CD14-positive monocyte (primary cell): ENCODE data around the gene ATP10D. TPM values are rescaled to one million over a fixed set of nuclear protein-coding genes. Genes with fewer than 3 reads are reported as not detected.
"Not testable (repeated sequence)": the region's sequence is repeated elsewhere in the genome, so short reads cannot be mapped to it uniquely, and the experiment has no call there.

Experiments
- DNase-seq, 3 donors: peaks; one replicate each; pipeline ENCODE4 v3.0.0-alpha.2; 2011 to 2022
- H2AFZ ChIP-seq: 2 replicates; pipeline ENCODE4 v1.6.0; 2012; ENCODE audit warnings: mild to moderate bottlenecking, low read depth, low read length, inconsistent platforms; ENCODE audit not compliant: insufficient read depth, poor library complexity, severe bottlenecking
- H3K27ac ChIP-seq, 2 donors: 1 replicate in 1 of 2; 2 replicates in 1 of 2; pipeline ENCODE4 v1.5.1; 2012 to 2013; ENCODE audit warnings: low read length in 2 of 2, control low read depth in 1 of 2, inconsistent platforms in 1 of 2, low read depth in 1 of 2, mild to moderate bottlenecking in 1 of 2
- H3K27me3 ChIP-seq, 2 donors: one replicate each; pipeline versions ENCODE4 v1.6.0 to v1.6.1; 2011 to 2013; ENCODE audit warnings: low read length in 2 of 2; ENCODE audit not compliant: control insufficient read depth in 2 of 2, insufficient read depth in 2 of 2
- H3K36me3 ChIP-seq, 2 donors: replicated peaks in 1 of 2; 1 replicate in 1 of 2; 2 replicates in 1 of 2; pipeline versions ENCODE4 v1.5.1 to v1.6.1; 2012 to 2013; ENCODE audit warnings: low read length in 2 of 2, control low read depth in 1 of 2, inconsistent platforms in 1 of 2, mild to moderate bottlenecking in 1 of 2; ENCODE audit not compliant: insufficient read depth in 2 of 2, control insufficient read depth in 1 of 2
- H3K4me1 ChIP-seq, 2 donors: 1 replicate in 1 of 2; 2 replicates in 1 of 2; pipeline versions ENCODE4 v1.5.1 to v1.6.1; 2012 to 2013; ENCODE audit warnings: low read length in 2 of 2, control low read depth in 1 of 2, inconsistent platforms in 1 of 2, mild to moderate bottlenecking in 1 of 2, moderate library complexity in 1 of 2; ENCODE audit not compliant: insufficient read depth in 2 of 2, control insufficient read depth in 1 of 2
- H3K4me2 ChIP-seq: replicated peaks from 2 replicates; pipeline ENCODE3; 2012; ENCODE audit warnings: low read length, moderate library complexity, mild to moderate bottlenecking; ENCODE audit not compliant: poor library complexity, severe bottlenecking; ENCODE audit errors: extremely low read depth
- H3K4me3 ChIP-seq, 3 experiments: fragments of 200-600 bp in 1 of 3; sonication (generic) in 1 of 3; replicated peaks in 1 of 3; 1 replicate in 2 of 3; 2 replicates in 1 of 3; pipeline ENCODE4 v1.5.1; 2011 to 2013; ENCODE audit warnings: low read length in 3 of 3, mild to moderate bottlenecking in 3 of 3, control low read depth in 2 of 3, low read depth in 2 of 3, inconsistent platforms in 1 of 3, moderate library complexity in 1 of 3
- H3K79me2 ChIP-seq: 2 replicates; pipeline ENCODE4 v1.6.0; 2012; ENCODE audit warnings: mild to moderate bottlenecking, control low read depth, inconsistent platforms, low read length, moderate library complexity; ENCODE audit not compliant: insufficient read depth
- H3K9ac ChIP-seq: 2 replicates; pipeline ENCODE4 v1.6.0; 2017; ENCODE audit warnings: low read length, mild to moderate bottlenecking; ENCODE audit not compliant: insufficient read depth, poor library complexity, severe bottlenecking
- H3K9me3 ChIP-seq, 2 donors: replicated peaks in 1 of 2; 1 replicate in 1 of 2; 2 replicates in 1 of 2; pipeline versions ENCODE4 v1.5.1 to v1.6.1; 2012 to 2013; ENCODE audit warnings: low read length in 2 of 2, control low read depth in 1 of 2; ENCODE audit not compliant: control insufficient read depth in 1 of 2, insufficient read depth in 1 of 2
- H4K20me1 ChIP-seq: 2 replicates; pipeline ENCODE4 v1.6.0; 2012; ENCODE audit warnings: mild to moderate bottlenecking, low read length, control low read depth, moderate library complexity; ENCODE audit not compliant: insufficient read depth
- H3K27ac Mint-ChIP-seq, 7 donors: one replicate each; pipeline ENCODE4 v1.8.0; 2020; ENCODE audit warnings: mild to moderate bottlenecking in 7 of 7, mixed read lengths in 7 of 7, moderate library complexity in 6 of 7, inconsistent platforms in 2 of 7
- H3K27me3 Mint-ChIP-seq, 3 donors: one replicate each; pipeline ENCODE4 v1.8.0; 2021 to 2022; ENCODE audit warnings: low read depth in 3 of 3, mild to moderate bottlenecking in 3 of 3, mixed read lengths in 3 of 3, moderate library complexity in 3 of 3, inconsistent platforms in 1 of 3
- H3K36me3 Mint-ChIP-seq, 2 donors: one replicate each; pipeline ENCODE4 v1.8.0; 2020; ENCODE audit warnings: mixed read lengths in 2 of 2, inconsistent platforms in 1 of 2, mild to moderate bottlenecking in 1 of 2
- H3K4me1 Mint-ChIP-seq: one replicate; pipeline ENCODE4 v1.8.0; 2020; ENCODE audit warnings: mild to moderate bottlenecking, mixed read lengths
- H3K4me3 Mint-ChIP-seq, 2 donors: one replicate each; pipeline ENCODE4 v1.8.0; 2020; ENCODE audit warnings: mild to moderate bottlenecking in 2 of 2, mixed read lengths in 2 of 2, moderate library complexity in 1 of 2
- H3K9me3 Mint-ChIP-seq, 7 donors: one replicate each; pipeline ENCODE4 v1.8.0; 2020 to 2022; ENCODE audit warnings: mixed read lengths in 7 of 7, mild to moderate bottlenecking in 6 of 7, moderate library complexity in 6 of 7, inconsistent platforms in 2 of 7
- CTCF ChIP-seq: fragments of 200-600 bp; IDR thresholded peaks from one replicate; pipeline ENCODE4 v1.8.0; 2022; ENCODE audit warnings: antibody characterized with exemption, mild to moderate bottlenecking
- WGBS: methylation state at CpG from one replicate; pipeline ENCODE4 v1.1.5; 2013; ENCODE audit warnings: missing lambda C conversion rate; ENCODE audit not compliant: insufficient coverage; 5-methylcytosine and 5-hydroxymethylcytosine counted together
- intact Hi-C, 2 donors: fragments of 100-400 bp; cut with micrococcal nuclease; formaldehyde crosslinking; loops; one replicate each; pipeline versions ENCODE4 v1.15.0 to v1.15.1; 2023
- polyA plus RNA-seq, 3 donors: library from polyadenylated mRNA; depleted of rRNA in 1 of 3; unstranded in 2 of 3; stranded (reverse) in 1 of 3; fragments of 300-500 nt in 2 of 3; fragments of >200 nt in 1 of 3; fragmentation: Illumina TruSeq in 2 of 3; gene quantifications; 1 replicate in 2 of 3; 2 replicates in 1 of 3; pipeline ENCODE4 v1.2.3, GENCODE V29; 2012 to 2021

Gene ATP10D
- polyA plus RNA-seq, 3 donors, result 8.4 to 16.9 (median 14.1) TPM

- H3K36me3 Mint-ChIP-seq, result peaks cover 59 to 68% of the 10 kb centered on the region in 2 donors
- peaks cover 0 to 2% (median 0%) of the 10 kb centered on the region in 3 donors for H3K27me3 Mint-ChIP-seq
- intact Hi-C loops, result no loop called here
- no peak overlapping the region for H3K4me3 Mint-ChIP-seq
- Histone ChIP-seq H3K4me1 (no peaks in the 10 kb centered on the region), H3K4me2 (no peak overlapping the region), H3K79me2 (no peaks in the 10 kb centered on the region), H2AFZ (no peak overlapping the region), H3K9ac (no peak overlapping the region), H3K27ac (no peak overlapping the region), H4K20me1 (no peaks in the 10 kb centered on the region), H3K27me3 (no peaks in the 10 kb centered on the region), H3K36me3 (peaks cover 47 to 92% of the 10 kb centered on the region in 2 donors), H3K4me3 (no peak overlapping the region), H3K9me3 (no peaks in the 10 kb centered on the region)
- whole genome bisulfite sequencing, result no CpG with 5 or more reads among the region's 2 CpGs
- TF ChIP-seq CTCF, result no peak
- no peak overlapping the region for H3K27ac Mint-ChIP-seq
- no peaks in the 10 kb centered on the region for H3K4me1 Mint-ChIP-seq
- peaks cover 0 to 4% (median 0%) of the 10 kb centered on the region in 7 donors for H3K9me3 Mint-ChIP-seq
- DNase-seq, result no peak
Measured at GRCh38 chr4:47553329-47554125, 68.5 kb downstream of the ATP10D start.

DNA sequence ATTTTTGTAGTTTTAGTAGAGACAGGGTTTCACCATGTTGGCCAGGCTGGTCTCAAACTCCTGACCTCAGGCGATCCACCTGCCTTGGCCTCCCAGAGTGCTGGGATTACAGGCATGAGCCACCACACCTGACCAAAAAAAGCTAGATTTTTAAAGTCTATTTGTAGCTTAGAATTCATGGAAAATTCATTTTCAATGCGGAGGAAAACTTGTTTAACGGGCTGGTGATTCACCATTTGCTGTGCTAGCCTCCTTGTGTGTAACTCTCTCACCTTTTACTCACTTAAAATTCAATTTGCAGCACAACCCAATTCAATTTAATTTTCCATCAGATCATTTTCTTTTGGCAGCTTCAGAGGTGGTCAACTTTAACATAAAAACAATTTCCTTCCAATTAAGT, 70.8 kb downstream of the ATP10D start:
- WGBS, result 100% methylated on average over 2 of the region's 3 CpGs
- H2AFZ ChIP-seq, H3K9me3 Mint-ChIP-seq, H3K27ac ChIP-seq, H3K4me2 ChIP-seq, H3K9me3 ChIP-seq, H3K4me1 Mint-ChIP-seq, H3K27ac Mint-ChIP-seq, H4K20me1 ChIP-seq, H3K4me3 ChIP-seq, H3K9ac ChIP-seq, DNase-seq, H3K79me2 ChIP-seq, intact Hi-C loops, H3K27me3 Mint-ChIP-seq, H3K27me3 ChIP-seq, H3K4me1 ChIP-seq, H3K4me3 Mint-ChIP-seq: not testable (repeated sequence)
- peaks cover 62 to 65% of the 10 kb centered on the region in 2 donors for H3K36me3 Mint-ChIP-seq
- H3K36me3 ChIP-seq, result peaks cover 45 to 92% of the 10 kb centered on the region in 2 donors
